GM12801 (cell line): ENCODE measurements around the gene PLEKHA6.

Experiments
- TF ChIP-seq, protein P1 (sequence below): IDR thresholded peaks from one replicate; pipeline ENCODE4 v1.5.1; 2011; ENCODE audit warnings: control low read depth; ENCODE audit not compliant: insufficient read length; ENCODE audit errors: extremely low read depth

Gene PLEKHA6

DNA sequence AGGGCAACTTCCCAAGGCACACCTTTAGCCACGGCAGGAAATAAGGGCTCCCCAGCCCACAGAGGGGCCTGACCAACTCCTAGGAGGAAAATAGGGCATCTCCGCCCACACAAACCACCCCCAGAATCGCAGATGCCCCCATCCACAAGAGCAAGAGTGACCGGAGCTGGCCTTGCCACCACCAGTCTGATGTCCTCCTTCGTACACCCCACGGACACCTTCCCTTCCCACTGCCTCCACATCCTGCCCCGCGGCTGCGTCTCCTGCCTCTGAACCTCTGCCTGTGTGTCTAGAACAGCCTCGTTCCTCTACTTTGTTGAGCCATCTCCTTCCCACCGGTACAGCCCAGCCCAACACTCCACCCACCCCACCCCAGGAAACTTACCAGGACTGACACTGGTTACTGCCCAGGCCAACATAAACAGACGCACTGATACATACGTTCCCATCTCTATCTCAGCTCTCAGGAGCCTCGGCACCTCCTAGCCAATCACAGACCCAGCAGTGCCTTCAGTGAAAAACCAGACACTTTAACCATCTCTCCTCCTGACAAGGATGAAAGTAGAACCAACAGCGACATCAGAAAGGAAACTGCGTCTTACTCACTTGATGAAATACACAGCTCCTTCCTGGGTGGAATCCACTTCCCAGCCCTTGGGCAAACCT lies 7.6 kb upstream of the PLEKHA6 start:
- TF ChIP-seq, protein P1, sequence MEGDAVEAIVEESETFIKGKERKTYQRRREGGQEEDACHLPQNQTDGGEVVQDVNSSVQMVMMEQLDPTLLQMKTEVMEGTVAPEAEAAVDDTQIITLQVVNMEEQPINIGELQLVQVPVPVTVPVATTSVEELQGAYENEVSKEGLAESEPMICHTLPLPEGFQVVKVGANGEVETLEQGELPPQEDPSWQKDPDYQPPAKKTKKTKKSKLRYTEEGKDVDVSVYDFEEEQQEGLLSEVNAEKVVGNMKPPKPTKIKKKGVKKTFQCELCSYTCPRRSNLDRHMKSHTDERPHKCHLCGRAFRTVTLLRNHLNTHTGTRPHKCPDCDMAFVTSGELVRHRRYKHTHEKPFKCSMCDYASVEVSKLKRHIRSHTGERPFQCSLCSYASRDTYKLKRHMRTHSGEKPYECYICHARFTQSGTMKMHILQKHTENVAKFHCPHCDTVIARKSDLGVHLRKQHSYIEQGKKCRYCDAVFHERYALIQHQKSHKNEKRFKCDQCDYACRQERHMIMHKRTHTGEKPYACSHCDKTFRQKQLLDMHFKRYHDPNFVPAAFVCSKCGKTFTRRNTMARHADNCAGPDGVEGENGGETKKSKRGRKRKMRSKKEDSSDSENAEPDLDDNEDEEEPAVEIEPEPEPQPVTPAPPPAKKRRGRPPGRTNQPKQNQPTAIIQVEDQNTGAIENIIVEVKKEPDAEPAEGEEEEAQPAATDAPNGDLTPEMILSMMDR = no peak

DNA sequence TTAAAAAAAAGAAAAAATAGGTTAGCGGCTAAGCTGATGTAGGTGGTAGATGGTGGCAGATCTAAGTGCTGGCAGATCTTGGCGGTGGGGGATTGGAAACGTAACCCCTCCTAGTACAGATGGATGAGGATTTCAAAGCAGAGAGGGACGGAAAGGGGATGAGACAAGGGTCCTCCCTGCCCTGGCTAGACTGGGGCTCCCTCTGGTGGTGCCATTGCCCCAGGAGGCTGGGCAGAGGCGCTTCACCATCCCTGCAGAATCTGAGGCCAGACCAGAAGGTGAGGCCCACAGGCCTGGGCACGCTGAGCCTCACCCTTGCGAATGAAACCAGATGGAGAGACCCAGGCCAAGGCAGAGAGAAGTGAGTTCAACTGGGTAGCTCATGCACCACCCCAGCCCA lies 7.0 kb upstream of the PLEKHA6 start:
- TF ChIP-seq, protein P1 = no peak

DNA sequence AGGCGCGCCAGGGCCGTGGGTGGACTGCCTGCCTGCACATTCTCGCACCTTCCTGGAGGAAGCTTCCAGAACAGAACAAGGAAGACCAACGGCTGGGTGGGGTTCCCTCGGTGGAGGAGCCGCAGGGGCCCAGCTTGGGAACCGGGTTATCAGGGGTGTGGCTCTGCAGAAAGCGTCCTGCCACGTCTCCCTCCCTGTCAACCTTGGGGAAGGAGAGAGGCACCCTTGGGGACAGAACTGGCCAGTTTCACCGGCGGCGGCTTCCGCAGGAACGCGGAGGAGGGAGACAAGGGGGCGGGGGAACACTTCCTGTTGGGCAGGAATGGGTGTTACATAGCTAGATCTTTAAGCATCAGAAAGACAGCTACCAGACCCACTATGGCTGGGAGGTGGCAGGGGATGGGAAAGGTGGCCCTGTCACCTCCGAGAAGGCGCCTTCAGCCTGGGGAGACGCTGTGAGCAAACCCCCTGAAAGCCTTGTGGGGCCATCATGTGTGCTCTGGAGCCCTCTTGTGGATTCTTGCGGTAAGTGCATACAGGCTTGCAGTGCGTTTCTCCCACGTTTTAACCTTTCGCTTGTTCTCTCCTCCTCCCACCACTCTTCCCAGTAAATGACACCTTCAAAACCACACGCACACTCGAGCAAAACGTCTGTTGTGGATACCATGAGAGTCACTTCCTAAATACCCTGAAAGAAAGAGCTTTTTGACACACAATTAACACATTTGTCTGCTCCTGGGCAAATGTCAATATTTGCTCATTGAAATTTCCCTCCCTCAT lies 3.8 kb upstream of the PLEKHA6 start:
- TF ChIP-seq, protein P1 = peak; percentile 82

DNA sequence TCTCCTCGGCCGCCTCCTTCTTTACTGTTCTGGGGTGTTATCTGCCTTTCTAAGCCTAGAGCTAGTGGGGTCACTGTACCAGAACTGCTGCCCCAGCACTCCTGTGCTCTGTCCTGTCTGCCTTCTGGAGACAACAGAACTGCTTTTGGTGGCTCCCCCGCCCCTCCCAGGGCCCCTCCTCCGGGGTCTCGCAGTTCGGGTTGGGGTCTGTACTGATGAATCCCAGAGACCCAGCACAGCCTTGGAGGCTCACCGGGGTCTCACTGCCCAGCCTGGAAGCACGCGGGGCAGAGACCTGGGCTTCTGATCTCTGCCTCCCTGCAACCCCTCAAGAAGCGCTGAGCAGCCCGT lies 3.2 kb upstream of the PLEKHA6 start:
- TF ChIP-seq, protein P1 = no peak

DNA sequence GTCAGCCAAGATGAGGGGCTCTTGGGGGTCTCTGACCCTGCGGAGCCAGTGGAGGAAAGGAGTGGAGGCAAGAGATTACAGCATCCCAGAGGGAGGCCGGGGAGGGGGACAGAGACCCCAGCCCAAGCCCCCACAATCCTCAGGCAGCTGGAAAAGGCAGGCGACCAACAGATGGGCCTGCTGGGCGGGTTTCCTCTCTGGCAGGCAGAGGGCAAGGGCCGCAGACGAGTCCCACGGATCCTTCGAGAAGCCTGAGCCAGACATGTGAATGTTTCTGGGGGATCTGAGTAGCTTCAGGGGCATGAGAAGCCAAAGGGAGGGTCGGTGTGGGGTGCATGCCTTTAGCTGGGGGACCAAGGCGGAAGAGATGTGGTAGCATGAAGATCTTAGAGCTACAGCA lies 2.1 kb upstream of the PLEKHA6 start:
- TF ChIP-seq, protein P1 = no peak

DNA sequence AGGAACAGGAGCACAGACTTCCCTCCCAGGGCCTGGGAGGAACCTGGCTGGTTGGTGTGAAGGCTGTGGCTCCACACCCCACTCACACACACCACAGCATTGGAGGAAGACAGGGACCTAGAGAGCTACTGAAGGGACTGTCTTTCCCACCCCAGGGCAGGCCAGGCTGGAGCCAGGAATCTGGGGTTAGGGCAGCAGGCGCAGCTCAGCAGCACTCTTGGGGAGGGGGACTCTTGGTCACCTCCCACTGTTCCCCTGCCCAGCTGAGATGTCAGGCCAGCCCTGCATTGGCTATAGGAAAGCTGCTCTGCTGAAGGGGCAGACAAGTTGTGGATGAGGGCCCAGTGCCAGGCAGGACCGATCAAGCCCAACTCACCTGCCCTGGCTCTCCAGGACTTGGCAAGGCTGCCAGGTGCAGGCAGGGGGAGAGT lies 1.6 kb upstream of the PLEKHA6 start:
- TF ChIP-seq, protein P1 = no peak

DNA sequence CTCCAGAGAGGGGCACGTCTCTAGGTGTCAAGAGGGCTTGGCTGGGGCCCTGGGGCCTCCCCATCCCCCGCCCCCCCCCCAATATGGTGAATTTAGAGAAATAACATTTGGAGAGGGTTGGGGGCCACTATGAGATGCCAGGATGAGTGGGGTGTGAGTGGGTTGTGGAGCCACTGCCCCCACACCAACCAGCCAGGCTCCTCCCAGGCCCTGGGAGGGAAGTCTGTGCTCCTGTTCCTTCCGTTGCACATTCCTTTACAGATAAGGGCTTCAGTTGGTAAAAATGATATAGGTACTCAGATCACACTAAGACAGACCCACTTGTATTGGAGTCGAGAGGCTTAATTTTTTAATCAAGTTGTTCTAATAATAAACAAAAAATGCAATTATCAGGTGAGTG lies 585 bp upstream of the PLEKHA6 start:
- TF ChIP-seq, protein P1 = no peak
